ENCODE data around the gene SLC7A10. TPM values are rescaled to one million over a fixed set of nuclear protein-coding genes. Genes with fewer than 3 reads are reported as not detected.
"Not testable (repeated sequence)": the region's sequence is repeated elsewhere in the genome, so short reads cannot be mapped to it uniquely, and the experiment has no call there.

Gene SLC7A10
- total RNA-seq, 4 donors from 2014 or later = not detected

- ATAC-seq (no peak), DNase-seq (no peak)
- intact Hi-C loops (cut with DNase I; ENCODE audit: low total_unique reads) = loop anchor here (10.0 kb wide), 1 partner anchor 1503 kb away; the partner anchor contains the start of genes SCGB2B2 and ZNF302
- Histone ChIP-seq H3K27ac (no peak overlapping the region), H3K9me3 (no peaks in the 10 kb centered on the region), H3K4me3 (no peak overlapping the region), H3K27me3 (no peaks in the 10 kb centered on the region), H3K36me3 (no peaks in the 10 kb centered on the region), H3K4me1 (peaks cover 12 to 18% of the 10 kb centered on the region in 2 donors)
- TF ChIP-seq POLR2A (IDR thresholded peaks at IDR 0.05) (no peak), CTCF (IDR thresholded peaks at IDR 0.05 in 4 of 5, conservative IDR thresholded peaks at IDR 0.05 in 1 of 5) (no peak)
- in situ Hi-C loops (cut with MboI; ENCODE audit: low sequenced_read_pairs in 4 of 4) = no loop called here
Observed at GRCh38 chr19:33171222-33171795, 54.3 kb downstream of the SLC7A10 start.

GRCh38 chr19:33168528-33168927, 57.1 kb downstream of the SLC7A10 start:
- ATAC-seq (no peak), DNase-seq (no peak)
- Histone ChIP-seq H3K27me3 (no peaks in the 10 kb centered on the region), H3K36me3 (no peaks in the 10 kb centered on the region), H3K4me3 (no peak overlapping the region), H3K27ac (no peak overlapping the region), H3K9me3 (no peaks in the 10 kb centered on the region), H3K4me1 (peaks cover 0 to 4% of the 10 kb centered on the region in 2 donors)
- intact Hi-C loops (cut with DNase I; ENCODE audit: low total_unique reads) = no loop called here
- in situ Hi-C loops (cut with MboI; ENCODE audit: low sequenced_read_pairs in 4 of 4) = no loop called here
- TF ChIP-seq CTCF (IDR thresholded peaks at IDR 0.05 in 4 of 5, conservative IDR thresholded peaks at IDR 0.05 in 1 of 5) (no peak), POLR2A (IDR thresholded peaks at IDR 0.05) (no peak)

GRCh38 chr19:33167438-33167837, 58.2 kb downstream of the SLC7A10 start:
- Histone ChIP-seq H3K36me3 (no peaks in the 10 kb centered on the region), H3K27ac (no peak overlapping the region), H3K4me1 (no peaks in the 10 kb centered on the region), H3K27me3 (no peaks in the 10 kb centered on the region), H3K4me3 (no peak overlapping the region), H3K9me3 (no peaks in the 10 kb centered on the region)
- ATAC-seq (no peak), DNase-seq (no peak)
- intact Hi-C loops (cut with DNase I; ENCODE audit: low total_unique reads) = no loop called here
- in situ Hi-C loops (cut with MboI; ENCODE audit: low sequenced_read_pairs in 4 of 4) = no loop called here
- TF ChIP-seq POLR2A (IDR thresholded peaks at IDR 0.05) (no peak), CTCF (IDR thresholded peaks at IDR 0.05 in 4 of 5, conservative IDR thresholded peaks at IDR 0.05 in 1 of 5) (no peak)

- DNase-seq; intact Hi-C loops (cut with DNase I; ENCODE audit: low total_unique reads); H3K4me3 ChIP-seq; H3K36me3 ChIP-seq; in situ Hi-C loops (cut with MboI; ENCODE audit: low sequenced_read_pairs in 4 of 4); H3K27me3 ChIP-seq; ATAC-seq; H3K9me3 ChIP-seq; H3K27ac ChIP-seq; H3K4me1 ChIP-seq: not testable (repeated sequence)
Observed at GRCh38 chr19:33166037-33166436, 59.6 kb downstream of the SLC7A10 start.

GRCh38 chr19:33163481-33163880, 62.2 kb downstream of the SLC7A10 start:
- no peaks in the 10 kb centered on the region for H3K4me1 ChIP-seq
- intact Hi-C loops (cut with DNase I; ENCODE audit: low total_unique reads) = no loop called here
- no peak for ATAC-seq

More at GRCh38 chr19:33163481-33163880, 62.2 kb downstream of the SLC7A10 start:
- Histone ChIP-seq H3K27ac (no peak overlapping the region), H3K36me3 (no peaks in the 10 kb centered on the region), H3K4me3 (no peak overlapping the region), H3K9me3 (no peaks in the 10 kb centered on the region), H3K27me3 (no peaks in the 10 kb centered on the region)
- no peak for DNase-seq
- TF ChIP-seq CTCF (IDR thresholded peaks at IDR 0.05 in 4 of 5, conservative IDR thresholded peaks at IDR 0.05 in 1 of 5) (no peak), POLR2A (IDR thresholded peaks at IDR 0.05) (no peak)
- in situ Hi-C loops (cut with MboI; ENCODE audit: low sequenced_read_pairs in 4 of 4) = no loop called here
